RPMI7951 (cell line): Measurements from ENCODE around the gene SCLY. TPM values are rescaled to one million over a fixed set of nuclear protein-coding genes. Genes with fewer than 3 reads are reported as not detected.

Source experiments
- DNase-seq: peaks from one replicate; pipeline ENCODE4 v3.0.0-alpha.2; 2012; ENCODE audit warnings: low read depth
- total RNA-seq: library from RNA; depleted of rRNA; stranded (reverse); fragments of >200 nt; shearing (Covaris generic); gene quantifications from 2 replicates; pipeline ENCODE4 v1.2.3, GENCODE V29; 2014

The SCLY gene
- total RNA-seq, 1 experiment from 2014 or later = 13.3 TPM

DNA sequence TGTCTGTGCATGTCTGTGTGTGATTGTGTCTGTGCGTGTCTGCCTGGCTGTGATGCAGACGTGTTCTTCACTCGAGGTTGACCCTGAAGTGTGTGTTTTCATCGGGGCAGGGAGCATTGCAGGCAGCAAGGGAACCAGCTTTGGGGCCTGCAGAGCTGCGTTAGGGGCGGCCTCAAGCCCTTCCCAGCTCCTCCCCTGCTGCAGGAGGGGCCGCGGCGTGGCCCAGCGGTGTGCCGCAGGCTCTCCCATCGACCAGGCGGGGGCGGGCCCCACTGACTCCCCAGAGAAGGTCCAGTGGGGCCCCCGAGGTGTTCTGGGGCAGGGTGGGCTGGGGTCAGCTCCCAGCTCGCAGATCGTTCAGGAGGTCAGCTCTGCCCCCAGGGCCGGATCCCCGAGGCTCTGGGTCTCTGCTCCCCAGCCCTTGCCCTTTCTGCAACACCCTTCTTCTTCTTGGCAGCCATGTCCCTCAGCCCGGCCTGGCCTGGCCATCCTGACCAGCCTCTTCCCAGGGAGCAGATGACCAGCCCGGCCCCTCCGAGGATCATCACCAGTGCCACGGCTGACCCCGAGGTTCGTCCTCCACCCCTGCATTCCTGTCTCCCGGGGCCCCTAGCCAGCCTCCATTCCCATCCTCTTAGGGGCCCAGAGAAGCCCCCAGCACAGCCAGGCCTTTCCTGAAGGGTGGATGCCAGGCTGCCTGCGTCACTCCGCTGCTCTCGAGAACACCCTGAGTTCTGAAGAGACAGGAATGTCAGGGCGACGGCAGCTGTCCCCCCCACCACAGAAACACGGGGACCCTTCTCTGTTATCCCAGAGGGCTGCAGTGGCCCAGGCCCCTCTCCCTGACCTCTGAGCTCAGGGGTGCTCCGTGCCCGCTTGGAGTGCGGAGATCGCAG lies 66.6 kb downstream of the SCLY start:
- DNase-seq = peak; percentile 39

- no peak for DNase-seq
Measured at GRCh38 chr2:238128061-238128440, 67.2 kb downstream of the SCLY start.

DNA sequence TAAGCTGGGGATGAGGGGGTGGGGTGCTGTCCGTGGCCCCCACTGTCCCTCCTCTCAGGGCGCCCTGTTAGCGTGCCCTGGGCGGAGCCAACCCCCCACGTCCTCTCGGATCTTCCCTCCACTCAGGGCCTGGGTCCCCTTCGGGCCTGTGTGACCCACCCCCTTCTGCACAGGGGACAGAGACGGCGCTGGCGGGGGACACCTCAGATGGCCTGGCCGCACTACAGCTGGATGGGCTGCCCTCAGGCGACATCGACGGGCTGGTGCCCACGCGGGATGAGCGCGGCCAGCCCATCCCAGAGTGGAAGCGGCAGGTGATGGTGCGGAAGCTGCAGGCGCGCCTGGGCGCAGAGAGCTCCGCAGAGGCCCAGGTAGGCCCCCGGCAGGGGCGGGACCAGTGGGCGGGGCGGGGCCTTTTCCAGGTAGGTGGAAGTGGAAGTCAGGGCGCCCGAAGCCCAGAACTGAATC lies 67.8 kb downstream of the SCLY start:
- no peak for DNase-seq

GRCh38 chr2:238129166-238130010 lies 68.6 kb downstream of the SCLY start:
- no peak for DNase-seq

- no peak for DNase-seq
Measured at GRCh38 chr2:238130111-238130695, 69.4 kb downstream of the SCLY start.

DNA sequence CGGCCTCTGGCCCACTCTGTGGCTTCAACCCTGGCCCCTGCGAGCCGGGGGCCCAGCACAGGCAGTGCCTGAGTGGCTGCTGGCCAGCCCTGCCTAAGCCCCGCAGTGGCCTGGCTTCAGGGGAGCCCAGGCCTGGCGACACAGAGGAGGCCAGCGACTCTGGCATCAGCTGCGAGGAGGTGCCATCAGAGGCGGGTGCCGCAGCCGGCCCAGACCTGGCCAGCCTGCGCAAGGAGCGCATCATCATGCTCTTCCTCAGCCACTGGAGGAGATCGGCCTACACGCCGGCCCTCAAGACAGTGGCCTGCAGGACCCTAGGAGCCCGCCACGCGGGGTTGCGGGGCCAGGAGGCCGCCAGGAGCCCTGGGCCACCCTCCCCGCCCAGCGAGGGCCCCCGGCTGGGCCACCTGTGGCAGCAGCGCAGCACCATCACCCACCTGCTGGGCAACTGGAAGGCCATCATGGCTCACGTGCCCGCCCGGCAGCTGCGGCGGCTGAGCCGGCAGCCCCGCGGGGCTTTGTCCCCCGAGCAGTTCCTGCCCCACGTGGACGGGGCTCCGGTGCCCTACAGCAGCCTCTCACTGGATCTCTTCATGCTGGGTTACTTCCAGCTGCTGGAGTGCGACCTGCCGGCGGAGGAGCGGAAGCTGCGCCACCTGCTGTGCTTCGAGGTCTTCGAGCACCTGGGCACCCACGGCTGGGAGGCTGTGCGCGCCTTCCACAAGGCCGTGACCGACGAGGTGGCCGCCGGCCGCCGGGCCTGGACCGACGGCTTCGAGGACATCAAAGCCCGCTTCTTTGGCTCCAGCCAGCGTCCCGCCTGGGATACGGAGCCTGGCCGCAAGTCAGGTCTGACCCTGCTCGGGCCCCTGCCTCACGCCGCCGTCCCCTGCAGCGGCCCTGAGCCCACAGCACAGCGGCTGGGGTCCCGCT lies 70.2 kb downstream of the SCLY start:
- DNase-seq = no peak

DNA sequence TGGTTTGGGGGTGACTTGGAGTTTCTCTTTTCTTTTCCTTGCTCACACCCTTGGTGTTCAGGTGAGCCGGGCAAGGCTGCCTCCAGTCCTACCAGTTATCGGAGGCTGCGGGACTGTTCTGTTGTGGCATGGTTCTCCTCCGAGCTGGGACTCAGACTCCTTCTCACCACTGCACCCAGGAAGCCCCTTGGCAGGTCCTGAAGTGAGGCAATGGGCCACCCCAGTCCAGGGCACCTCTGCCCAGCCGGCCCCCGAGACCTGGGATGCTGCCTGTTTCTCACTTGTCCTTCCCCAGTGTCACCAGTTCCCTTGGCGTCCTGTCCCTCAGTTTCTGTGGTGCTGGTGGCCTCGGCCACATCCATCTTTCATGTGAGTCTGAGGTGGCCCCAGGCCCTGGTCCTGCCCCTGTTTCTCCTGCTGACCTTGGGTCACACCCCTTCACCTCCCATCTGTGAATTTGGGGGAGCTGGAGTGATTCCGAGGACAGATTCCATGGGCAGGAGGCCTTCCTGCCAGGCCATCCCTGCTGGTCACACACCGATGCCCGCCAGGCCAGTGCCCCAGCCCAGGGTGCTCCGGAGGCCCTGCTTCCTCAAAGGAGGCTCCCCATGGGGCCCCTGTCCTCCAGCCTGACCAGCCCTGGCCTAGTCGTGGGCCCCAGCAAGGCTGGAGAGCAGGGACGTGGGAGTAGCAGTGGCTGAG lies 71.1 kb downstream of the SCLY start:
- no peak for DNase-seq

DNA sequence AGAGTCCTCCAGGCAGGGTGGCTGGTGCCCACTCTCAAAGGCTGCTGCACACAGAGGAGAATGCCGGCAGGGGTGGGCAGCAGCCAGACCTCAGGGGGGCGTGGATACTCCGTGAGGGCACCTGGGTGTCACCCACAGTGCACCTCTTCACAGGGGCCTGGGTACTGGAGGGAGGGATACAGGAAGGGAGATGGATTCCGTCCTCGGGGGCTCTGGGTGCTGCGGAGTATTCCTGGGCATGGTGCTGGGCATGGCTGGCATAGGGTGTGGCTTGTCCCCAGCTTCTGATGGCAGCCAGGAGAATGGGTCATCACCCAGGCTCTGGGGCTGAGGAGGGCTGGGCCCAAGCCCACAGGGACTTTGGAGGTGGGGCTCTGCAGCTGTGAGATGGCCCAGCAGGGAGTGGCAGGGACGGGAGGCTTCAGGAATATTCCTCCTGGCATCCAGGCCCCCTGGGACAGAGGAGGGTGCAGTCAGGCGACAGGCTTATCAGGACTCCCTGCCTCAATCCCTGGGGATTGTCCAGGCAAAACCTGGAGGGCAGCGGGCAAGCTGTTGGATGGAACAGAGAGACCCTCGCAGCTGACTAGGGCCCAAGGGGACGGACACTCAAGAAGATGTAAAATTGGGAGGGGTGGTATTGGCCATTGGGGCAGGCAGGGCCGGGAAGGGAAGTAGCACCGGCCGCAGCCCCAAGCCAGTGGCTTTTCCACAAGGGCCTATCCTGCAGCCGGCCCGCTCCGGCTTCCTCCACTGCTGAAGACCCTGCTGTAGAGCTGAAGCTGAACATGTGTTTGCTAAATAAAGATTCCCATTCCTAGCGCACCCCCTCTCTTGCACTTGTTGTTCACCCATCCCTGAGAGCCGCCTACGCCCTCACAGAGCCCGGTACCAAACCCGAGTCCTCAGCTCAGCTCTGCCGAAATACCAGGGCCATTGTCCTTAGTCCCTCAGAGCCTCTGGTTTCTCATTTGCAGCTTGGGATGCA lies 72.0 kb downstream of the SCLY start:
- no peak for DNase-seq

DNA sequence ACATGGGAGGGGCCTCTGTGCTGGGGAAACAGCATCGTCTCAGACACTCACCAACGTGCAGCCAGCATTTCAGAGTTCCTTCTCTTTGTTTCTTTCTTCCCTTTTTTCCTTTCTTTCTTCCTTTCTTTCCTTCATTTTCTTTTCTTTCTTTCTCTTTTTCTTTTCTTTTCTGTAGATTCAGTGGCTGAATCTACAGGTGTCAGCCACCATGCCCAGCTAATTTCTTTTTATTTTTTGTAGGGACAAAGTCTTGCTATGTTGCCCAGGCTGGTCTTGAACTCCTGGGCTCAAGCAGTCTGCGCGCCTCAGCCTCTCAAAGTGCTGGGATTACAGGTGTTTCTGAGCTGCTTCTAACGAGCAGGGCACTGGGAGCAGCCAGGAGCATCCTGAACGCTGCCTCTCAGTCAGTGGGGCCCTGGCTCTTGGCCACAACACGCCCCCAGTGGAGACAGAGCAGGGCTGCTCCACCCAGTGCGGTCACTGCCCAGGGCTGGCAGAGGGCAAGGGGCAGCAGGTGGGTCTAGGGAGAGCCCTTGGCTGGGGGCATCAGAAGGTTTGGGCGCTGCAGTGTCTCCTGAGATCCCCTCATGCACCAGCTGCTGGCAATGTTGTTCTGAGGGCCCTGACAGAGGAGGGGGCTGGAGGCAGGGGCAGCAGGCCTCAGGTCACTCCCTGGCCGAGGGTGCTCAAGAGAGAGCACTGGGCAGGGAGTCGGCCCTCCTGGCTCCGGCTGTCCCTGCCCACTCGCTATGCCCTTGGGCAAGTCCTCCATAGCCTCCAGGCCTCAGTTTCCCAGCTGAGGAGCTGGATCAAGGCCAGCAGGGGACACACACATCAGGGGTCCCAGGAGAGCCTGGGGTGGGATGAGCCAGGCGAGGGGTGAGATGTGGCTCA lies 72.9 kb downstream of the SCLY start:
- no peak for DNase-seq

GRCh38 chr2:238134393-238134785 lies 73.6 kb downstream of the SCLY start:
- DNase-seq = no peak

DNA sequence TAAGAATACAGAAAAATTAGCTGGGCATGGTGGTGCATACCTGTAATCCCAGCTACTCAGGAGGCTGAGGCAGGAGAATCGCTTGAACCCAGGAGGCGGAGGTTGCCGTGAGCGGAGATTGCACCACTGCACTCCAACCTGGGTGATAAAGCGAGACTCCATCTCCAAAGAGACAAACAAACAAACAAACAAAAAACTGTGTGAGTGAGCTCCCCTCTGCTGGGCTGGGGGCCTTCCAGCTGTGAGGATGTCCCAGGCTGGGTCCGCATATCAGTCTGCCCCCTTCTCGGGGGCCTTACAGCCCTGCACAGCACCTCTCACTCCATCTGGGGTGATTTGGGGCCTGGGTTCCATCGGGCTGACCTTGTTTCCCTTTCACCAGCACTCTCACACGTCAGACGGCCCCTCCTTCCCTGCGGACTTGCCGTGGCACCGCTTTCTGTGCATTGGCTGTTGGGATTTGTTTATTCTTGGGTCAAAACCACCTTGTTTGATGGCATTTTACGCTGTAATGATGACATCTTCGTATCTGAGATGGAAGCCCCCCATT lies 74.9 kb downstream of the SCLY start:
- no peak for DNase-seq

DNA sequence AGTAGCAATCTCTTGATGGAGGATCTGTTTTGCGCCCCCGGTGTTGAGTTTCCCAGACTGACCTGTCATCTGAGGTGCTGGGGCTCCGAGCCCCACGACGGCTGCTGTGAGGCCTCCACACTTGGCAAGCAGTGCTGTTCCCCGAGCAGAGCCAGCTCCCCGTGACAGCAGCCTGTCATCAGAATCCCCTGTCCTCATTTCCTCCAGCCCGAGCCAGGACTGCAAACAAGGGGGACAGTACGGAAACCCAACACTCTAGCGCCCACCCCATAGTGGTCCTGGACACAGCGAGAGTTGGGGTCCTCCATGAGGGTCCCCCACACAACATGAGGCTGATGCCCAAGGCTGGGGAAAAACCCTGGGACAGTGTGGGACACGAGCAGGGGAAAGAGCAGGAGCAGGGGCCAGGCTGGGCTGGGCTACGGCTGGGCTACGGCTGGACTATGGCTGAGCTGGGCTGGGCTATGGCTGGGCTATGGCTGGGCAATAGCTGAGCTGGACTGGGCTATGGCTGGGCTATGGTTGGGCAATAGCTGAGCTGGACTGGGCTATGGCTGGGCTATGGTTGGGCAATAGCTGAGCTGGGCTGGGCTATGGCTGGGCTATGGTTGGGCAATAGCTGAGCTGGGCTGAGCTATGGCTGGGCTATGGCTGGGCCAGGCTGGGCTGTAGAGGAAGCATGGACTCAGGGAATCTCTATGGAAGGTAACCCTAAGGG lies 76.2 kb downstream of the SCLY start:
- peak; percentile 48 for DNase-seq

DNA sequence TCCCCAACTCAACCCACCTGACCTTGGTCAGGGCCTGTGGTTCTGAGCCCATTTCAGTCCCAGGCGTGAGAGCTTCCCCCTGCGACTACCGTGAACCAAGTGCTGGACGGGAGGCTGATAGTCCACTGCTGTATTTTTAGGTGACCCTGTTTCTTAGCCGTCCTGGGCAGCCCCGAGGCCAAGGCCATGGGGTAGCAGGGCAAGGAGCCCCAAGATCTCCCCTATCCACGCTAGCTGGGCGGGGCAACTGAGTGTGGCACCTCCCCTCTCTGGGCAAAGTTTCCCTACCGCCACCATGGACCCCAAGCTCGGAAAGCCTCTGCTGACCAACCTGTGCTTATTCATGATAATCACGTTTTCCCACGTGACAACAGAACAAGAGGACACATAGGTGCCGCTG lies 77.1 kb downstream of the SCLY start:
- DNase-seq = no peak

GRCh38 chr2:238138331-238139195 lies 77.8 kb downstream of the SCLY start, which contains the start of gene KLHL30:
TSS of gene KLHL30 (plus strand) at chr2:238138668. CDS start at chr2:238140755, 2,087 bp downstream.
- no peak for DNase-seq

DNA sequence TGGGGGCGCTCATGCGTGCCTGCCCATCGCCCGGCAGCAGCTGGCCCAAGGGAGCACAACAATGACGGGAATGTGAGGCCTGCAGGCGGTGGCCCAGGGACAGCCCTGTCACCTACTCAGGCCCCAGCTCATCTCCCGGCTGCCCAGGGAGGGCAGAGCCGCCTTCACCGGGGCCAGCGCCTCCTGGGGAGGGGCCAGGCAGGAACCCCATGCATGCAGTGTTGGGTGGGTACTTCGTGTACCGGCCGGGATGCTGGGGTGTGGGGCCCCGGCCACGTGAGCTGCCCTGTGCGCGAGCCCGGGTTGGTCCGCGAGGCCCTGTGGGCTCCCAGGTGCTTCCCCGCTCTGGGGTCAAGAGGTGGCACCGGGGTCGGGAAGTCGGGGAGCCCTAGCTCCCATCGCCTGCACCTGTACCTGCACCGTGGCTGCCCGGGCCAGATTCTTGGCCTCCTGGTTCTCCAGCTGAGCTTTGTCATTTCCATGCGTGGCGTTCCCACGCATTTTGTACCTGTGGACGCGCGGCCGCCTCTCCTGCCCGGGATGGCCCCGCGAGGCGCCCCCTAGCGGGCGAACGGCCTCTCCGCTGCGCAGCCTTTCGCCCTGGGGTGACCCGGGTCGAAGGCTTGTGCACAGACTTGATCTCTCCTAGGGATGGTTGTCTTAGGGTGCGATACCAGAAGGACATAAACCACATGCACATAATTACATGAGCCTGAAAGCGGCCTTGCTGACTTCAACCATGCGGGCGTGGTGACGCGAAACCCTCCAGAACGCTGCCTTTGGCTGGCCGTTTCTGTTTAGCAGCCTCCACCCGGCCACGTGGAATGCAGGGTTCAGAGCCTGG lies 78.6 kb downstream of the SCLY start:
- DNase-seq = no peak
